Fibroblast of the aortic adventitia (primary cell): Measurements from ENCODE around the gene PPARD. TPM values are rescaled to one million over a fixed set of nuclear protein-coding genes. Genes with fewer than 3 reads are reported as not detected.

Experiments
- DNase-seq: peaks from one replicate; pipeline ENCODE4 v3.0.0-alpha.2; 2010; ENCODE audit warnings: low read depth
- H3K4me3 ChIP-seq: 2 replicates; pipeline ENCODE4 v1.5.1; 2011; ENCODE audit warnings: low read depth, mild to moderate bottlenecking, control low read depth, low read length, moderate library complexity
- CTCF ChIP-seq: IDR thresholded peaks from 2 replicates; pipeline ENCODE4 v1.5.1; 2011; ENCODE audit warnings: mild to moderate bottlenecking, low read length, control low read depth, inconsistent platforms; ENCODE audit not compliant: insufficient read depth
- total RNA-seq: library from RNA; depleted of rRNA; stranded (reverse); fragments of >200 nt; gene quantifications from 2 replicates; pipeline ENCODE4 v1.2.3, GENCODE V29; 2012; ENCODE audit warnings: low replicate concordance

The PPARD gene
- total RNA-seq: 1.3 and 10.4 TPM in 2 replicates

GRCh38 chr6:35342258-35343091, at the start of gene PPARD:
TSS of gene PPARD (plus strand) at chr6:35342558. CDS start at chr6:35411088, 68,530 bp downstream.
- peak within 1 kb of the TSS; percentile 91 for H3K4me3 ChIP-seq
- peak; percentile 96 for TF ChIP-seq CTCF
- DNase-seq: peak; percentile 93

GRCh38 chr6:35293681-35294080, 48.7 kb upstream of the PPARD start:
- TF ChIP-seq CTCF: no peak
- no peak overlapping the region for H3K4me3 ChIP-seq
- DNase-seq: no peak

GRCh38 chr6:35294308-35294945, 47.9 kb upstream of the PPARD start:
- no peak overlapping the region for H3K4me3 ChIP-seq
- peak; percentile 39 for DNase-seq
- TF ChIP-seq CTCF: peak; percentile 74

- no peak for TF ChIP-seq CTCF
- no peak for DNase-seq
- no peak overlapping the region for H3K4me3 ChIP-seq
These were observed 47.3 kb upstream of the PPARD start for GRCh38 chr6:35295036-35295435.

GRCh38 chr6:35295521-35296315, 46.6 kb upstream of the PPARD start:
- no peak for DNase-seq
- no peak overlapping the region for H3K4me3 ChIP-seq
- TF ChIP-seq CTCF: no peak

GRCh38 chr6:35296931-35297600, 45.3 kb upstream of the PPARD start:
- TF ChIP-seq CTCF: no peak
- H3K4me3 ChIP-seq: no peak overlapping the region
- no peak for DNase-seq
